Subcutaneous abdominal adipose tissue (tissue), 5 donors: Measurements from ENCODE around the gene L3MBTL2.
"Not testable (repeated sequence)": the region's sequence is repeated elsewhere in the genome, so short reads cannot be mapped to it uniquely, and the experiment has no call there.

ENCODE experiments used
- H3K27ac ChIP-seq: one replicate; pipeline ENCODE4 v1.7.0; 2013; ENCODE audit warnings: low read depth, mild to moderate bottlenecking, inconsistent platforms, low read length, moderate library complexity
- H3K27me3 ChIP-seq, 5 donors: one replicate each; pipeline ENCODE4 v1.7.0; 2013; ENCODE audit warnings: low read length in 5 of 5, inconsistent platforms in 1 of 5; ENCODE audit not compliant: control insufficient read depth in 5 of 5, insufficient read depth in 4 of 5
- H3K36me3 ChIP-seq, 5 donors: one replicate each; pipeline ENCODE4 v1.7.0; 2013; ENCODE audit warnings: low read length in 5 of 5; ENCODE audit not compliant: control insufficient read depth in 5 of 5, insufficient read depth in 5 of 5
- H3K4me1 ChIP-seq, 5 donors: one replicate each; pipeline ENCODE4 v1.7.0; 2013; ENCODE audit warnings: low read length in 5 of 5, mild to moderate bottlenecking in 3 of 5, moderate library complexity in 1 of 5; ENCODE audit not compliant: control insufficient read depth in 5 of 5, insufficient read depth in 5 of 5
- H3K4me3 ChIP-seq, 5 donors: one replicate each; pipeline ENCODE4 v1.7.0; 2013; ENCODE audit warnings: low read length in 5 of 5, low read depth in 1 of 5
- H3K9ac ChIP-seq, 5 donors: one replicate each; pipeline ENCODE4 v1.7.0; 2013; ENCODE audit warnings: low read length in 5 of 5, mild to moderate bottlenecking in 4 of 5, moderate library complexity in 3 of 5
- H3K9me3 ChIP-seq, 5 donors: one replicate each; pipeline ENCODE4 v1.7.0; 2013; ENCODE audit warnings: low read length in 5 of 5; ENCODE audit not compliant: control insufficient read depth in 5 of 5
- donor health status: healthy.
- donor health status: healthy.
- donor health status: healthy.
- donor health status: healthy.
- donor health status: healthy.

Gene L3MBTL2

GRCh38 chr22:41249442-41249841, 44.3 kb downstream of the L3MBTL2 start:
- H3K27ac ChIP-seq: no peak overlapping the region
- H3K4me3 ChIP-seq: no peak overlapping the region
- no peak overlapping the region for H3K9ac ChIP-seq
- no peaks in the 10 kb centered on the region for H3K27me3 ChIP-seq
- H3K4me1 ChIP-seq: peaks cover 0 to 25% (median 19%) of the 10 kb centered on the region in 5 donors
- H3K9me3 ChIP-seq: no peaks in the 10 kb centered on the region
- H3K36me3 ChIP-seq: peaks cover 0 to 88% (median 70%) of the 10 kb centered on the region in 5 donors

- peaks cover 0 to 91% (median 72%) of the 10 kb centered on the region in 5 donors for H3K36me3 ChIP-seq
Observed at GRCh38 chr22:41250127-41250526, 45.0 kb downstream of the L3MBTL2 start.

GRCh38 chr22:41252365-41252764, 47.3 kb downstream of the L3MBTL2 start:
- H3K27me3 ChIP-seq: no peaks in the 10 kb centered on the region
- H3K4me3 ChIP-seq: no peak overlapping the region
- no peaks in the 10 kb centered on the region for H3K9me3 ChIP-seq
- H3K27ac ChIP-seq: no peak overlapping the region
- no peak overlapping the region for H3K9ac ChIP-seq
- H3K4me1 ChIP-seq: peaks cover 0 to 23% (median 18%) of the 10 kb centered on the region in 5 donors
- peaks cover 0 to 93% (median 81%) of the 10 kb centered on the region in 5 donors for H3K36me3 ChIP-seq

More at GRCh38 chr22:41250127-41250526, 45.0 kb downstream of the L3MBTL2 start:
- Histone ChIP-seq H3K4me3 (no peak overlapping the region), H3K4me1 (peaks cover 0 to 25% (median 19%) of the 10 kb centered on the region in 5 donors), H3K27ac (no peak overlapping the region), H3K9ac (no peak overlapping the region), H3K27me3 (no peaks in the 10 kb centered on the region), H3K9me3 (no peaks in the 10 kb centered on the region)

GRCh38 chr22:41254230-41254629, 49.1 kb downstream of the L3MBTL2 start:
- Histone ChIP-seq H3K27ac (no peak overlapping the region), H3K4me1 (peaks cover 0 to 7% (median 0%) of the 10 kb centered on the region in 5 donors), H3K4me3 (no peak overlapping the region), H3K9me3 (no peaks in the 10 kb centered on the region), H3K27me3 (no peaks in the 10 kb centered on the region), H3K36me3 (peaks cover 0 to 93% (median 79%) of the 10 kb centered on the region in 5 donors), H3K9ac (no peak overlapping the region)

- Histone ChIP-seq H3K27me3 (no peaks in the 10 kb centered on the region), H3K4me1 (peaks cover 0 to 7% (median 0%) of the 10 kb centered on the region in 5 donors), H3K27ac (no peak overlapping the region), H3K4me3 (no peak overlapping the region), H3K9me3 (no peaks in the 10 kb centered on the region), H3K9ac (no peak overlapping the region), H3K36me3 (peaks cover 0 to 88% (median 70%) of the 10 kb centered on the region in 5 donors)
Observed at GRCh38 chr22:41256254-41257253, 51.4 kb downstream of the L3MBTL2 start.

GRCh38 chr22:41257696-41258095, 52.6 kb downstream of the L3MBTL2 start:
- no peaks in the 10 kb centered on the region for H3K27me3 ChIP-seq
- peaks cover 0 to 90% (median 74%) of the 10 kb centered on the region in 5 donors for H3K36me3 ChIP-seq
- H3K9me3 ChIP-seq: no peaks in the 10 kb centered on the region
- peaks cover 0 to 2% (median 0%) of the 10 kb centered on the region in 5 donors for H3K4me1 ChIP-seq
- no peak overlapping the region for H3K27ac ChIP-seq
- no peak overlapping the region for H3K9ac ChIP-seq
- no peak overlapping the region for H3K4me3 ChIP-seq

GRCh38 chr22:41259756-41260155, 54.6 kb downstream of the L3MBTL2 start:
- H3K9ac ChIP-seq, H3K4me1 ChIP-seq, H3K4me3 ChIP-seq, H3K27ac ChIP-seq, H3K9me3 ChIP-seq, H3K27me3 ChIP-seq: not testable (repeated sequence)
- H3K36me3 ChIP-seq: peaks cover 0 to 91% (median 78%) of the 10 kb centered on the region in 5 donors

GRCh38 chr22:41260871-41261270, 55.8 kb downstream of the L3MBTL2 start:
- Histone ChIP-seq H3K4me1 (no peaks in the 10 kb centered on the region), H3K4me3 (no peak overlapping the region), H3K9ac (no peak overlapping the region), H3K36me3 (peaks cover 0 to 91% (median 78%) of the 10 kb centered on the region in 5 donors), H3K27me3 (no peaks in the 10 kb centered on the region), H3K9me3 (no peaks in the 10 kb centered on the region), H3K27ac (no peak overlapping the region)

GRCh38 chr22:41261541-41262249, 56.6 kb downstream of the L3MBTL2 start:
- Histone ChIP-seq H3K4me3 (no peak overlapping the region), H3K4me1 (no peaks in the 10 kb centered on the region), H3K27ac (no peak overlapping the region), H3K9ac (no peak overlapping the region), H3K36me3 (peaks cover 0 to 88% (median 77%) of the 10 kb centered on the region in 5 donors), H3K27me3 (no peaks in the 10 kb centered on the region), H3K9me3 (no peaks in the 10 kb centered on the region)
